ENCODE measurements around the gene CLDN20. TPM values are rescaled to one million over a fixed set of nuclear protein-coding genes. Genes with fewer than 3 reads are reported as not detected.

The CLDN20 gene
- total RNA-seq, 5 donors from 2014 or later (not counting 1 experiment from before 2014, with no cell fraction given): not detected

DNA sequence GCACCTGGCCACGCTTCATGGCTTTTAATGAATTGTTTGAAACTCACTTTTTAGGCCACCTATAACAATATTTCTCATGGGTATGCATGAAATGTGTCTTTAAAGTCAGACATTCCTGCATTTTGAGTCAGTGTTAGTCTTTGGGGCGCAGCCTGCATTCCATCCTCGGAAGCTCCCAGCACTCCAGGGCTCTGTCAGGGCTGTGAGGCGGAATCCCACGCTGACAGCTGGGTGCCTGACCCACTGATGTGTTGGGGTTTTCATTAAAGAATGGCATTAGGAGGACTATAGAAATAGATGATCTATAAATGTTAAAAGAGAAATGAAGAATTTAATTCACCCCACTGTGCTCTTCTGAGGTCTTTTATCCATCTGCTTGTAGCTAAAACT is 16.2 kb upstream of the CLDN20 start:
- H3K4me1 Mint-ChIP-seq: no peaks in the 10 kb centered on the region
- Histone ChIP-seq H3K27ac (ENCODE audit: low read length) (no peak overlapping the region), H3K27me3 (replicated peaks in 1 of 2; ENCODE audit: control insufficient read depth in 2 of 2, extremely low read depth in 1 of 2, insufficient read depth in 2 of 2, low read length in 1 of 2) (no peaks in the 10 kb centered on the region), H3K36me3 (ENCODE audit: control insufficient read depth in 2 of 2, extremely low read depth in 1 of 2, insufficient read depth in 1 of 2, low read length in 1 of 2) (peaks cover 0 to 6% of the 10 kb centered on the region in 2 donors), H3K9me3 (no peaks in the 10 kb centered on the region), H3K4me1 (ENCODE audit: control insufficient read depth in 1 of 2, extremely low read depth in 1 of 2, insufficient read depth in 2 of 2, low read length in 2 of 2) (no peaks in the 10 kb centered on the region), H3K4me3 (ENCODE audit: control insufficient read depth in 1 of 2, extremely low read depth in 1 of 2, low read length in 1 of 2) (no peak overlapping the region)
- H3K36me3 Mint-ChIP-seq: peaks cover 6% of the 10 kb centered on the region
- no peak for ATAC-seq (replicated peaks in 1 of 4)
- no peaks in the 10 kb centered on the region for H3K9me3 Mint-ChIP-seq
- POLR2A ChIA-PET: no interaction called here
- no peak overlapping the region for H3K4me3 Mint-ChIP-seq
- no peak for DNase-seq
- CTCF ChIA-PET: interaction anchor here in 1 of 2 donors (1.1 to 1.2 kb wide), 2 partner anchors 69 to 70 kb away, joined by 3 to 6 read pairs; no protein-coding TSS in a partner anchor
- WGBS (ENCODE audit: insufficient coverage): no CpG with 5 or more reads among the region's 5 CpGs
- no peaks in the 10 kb centered on the region for H3K27me3 Mint-ChIP-seq
- H3K27ac Mint-ChIP-seq: no peak overlapping the region

- peak overlapping the region in 1 of 2 donors; percentile 9 for H3K27ac Mint-ChIP-seq
- Histone ChIP-seq H3K4me3 (ENCODE audit: control insufficient read depth in 1 of 2, extremely low read depth in 1 of 2, low read length in 1 of 2) (no peak overlapping the region), H3K27ac (ENCODE audit: low read length) (no peak overlapping the region), H3K36me3 (ENCODE audit: control insufficient read depth in 2 of 2, extremely low read depth in 1 of 2, insufficient read depth in 1 of 2, low read length in 1 of 2) (peaks cover 0 to 10% of the 10 kb centered on the region in 2 donors), H3K4me1 (ENCODE audit: control insufficient read depth in 1 of 2, extremely low read depth in 1 of 2, insufficient read depth in 2 of 2, low read length in 2 of 2) (no peaks in the 10 kb centered on the region), H3K27me3 (replicated peaks in 1 of 2; ENCODE audit: control insufficient read depth in 2 of 2, extremely low read depth in 1 of 2, insufficient read depth in 2 of 2, low read length in 1 of 2) (no peaks in the 10 kb centered on the region), H3K9me3 (no peaks in the 10 kb centered on the region)
- H3K27me3 Mint-ChIP-seq: no peaks in the 10 kb centered on the region
- peaks cover 13% of the 10 kb centered on the region for H3K36me3 Mint-ChIP-seq
- 92% methylated on average over 23 of the region's 30 CpGs for WGBS (ENCODE audit: insufficient coverage)
- ChIA-PET CTCF (interaction anchor here in 1 of 2 donors (1.1 to 1.2 kb wide), 2 partner anchors 69 to 71 kb away, joined by 3 to 6 read pairs; no protein-coding TSS in a partner anchor), POLR2A (no interaction called here)
- ATAC-seq (replicated peaks in 1 of 4): no peak
- no peaks in the 10 kb centered on the region for H3K4me1 Mint-ChIP-seq
- H3K9me3 Mint-ChIP-seq: no peaks in the 10 kb centered on the region
- H3K4me3 Mint-ChIP-seq: no peak overlapping the region
- peak in 1 of 35 experiments; percentile 19 for DNase-seq
These were observed 15.5 kb upstream of the CLDN20 start for GRCh38 chr6:155248008-155249001.

- Histone ChIP-seq H3K4me1 (ENCODE audit: control insufficient read depth in 1 of 2, extremely low read depth in 1 of 2, insufficient read depth in 2 of 2, low read length in 2 of 2) (no peaks in the 10 kb centered on the region), H3K27me3 (replicated peaks in 1 of 2; ENCODE audit: control insufficient read depth in 2 of 2, extremely low read depth in 1 of 2, insufficient read depth in 2 of 2, low read length in 1 of 2) (no peaks in the 10 kb centered on the region), H3K9me3 (no peaks in the 10 kb centered on the region), H3K36me3 (ENCODE audit: control insufficient read depth in 2 of 2, extremely low read depth in 1 of 2, insufficient read depth in 1 of 2, low read length in 1 of 2) (peaks cover 2 to 27% of the 10 kb centered on the region in 2 donors), H3K4me3 (ENCODE audit: control insufficient read depth in 1 of 2, extremely low read depth in 1 of 2, low read length in 1 of 2) (no peak overlapping the region), H3K27ac (ENCODE audit: low read length) (no peak overlapping the region)
- Mint-ChIP-seq H3K27me3 (no peaks in the 10 kb centered on the region), H3K9me3 (no peaks in the 10 kb centered on the region), H3K36me3 (peaks cover 27% of the 10 kb centered on the region), H3K27ac (no peak overlapping the region), H3K4me3 (no peak overlapping the region), H3K4me1 (no peaks in the 10 kb centered on the region)
- ChIA-PET POLR2A (no interaction called here), CTCF (interaction anchor here (0.7 to 2.3 kb wide), 2 partner anchors 12 to 73 kb away, joined by 4 to 7 read pairs; no protein-coding TSS in a partner anchor)
- ATAC-seq (replicated peaks in 1 of 4): no peak
- 93% methylated on average over 8 of the region's 10 CpGs for WGBS (ENCODE audit: insufficient coverage)
- DNase-seq: no peak
These were observed 13.0 kb upstream of the CLDN20 start for GRCh38 chr6:155250701-155251381.

- ChIA-PET CTCF (no interaction called here), POLR2A (no interaction called here)
- Histone ChIP-seq H3K27ac (ENCODE audit: low read length) (no peak overlapping the region), H3K4me3 (ENCODE audit: control insufficient read depth in 1 of 2, extremely low read depth in 1 of 2, low read length in 1 of 2) (no peak overlapping the region), H3K9me3 (no peaks in the 10 kb centered on the region), H3K27me3 (replicated peaks in 1 of 2; ENCODE audit: control insufficient read depth in 2 of 2, extremely low read depth in 1 of 2, insufficient read depth in 2 of 2, low read length in 1 of 2) (no peaks in the 10 kb centered on the region), H3K4me1 (ENCODE audit: control insufficient read depth in 1 of 2, extremely low read depth in 1 of 2, insufficient read depth in 2 of 2, low read length in 2 of 2) (no peaks in the 10 kb centered on the region), H3K36me3 (ENCODE audit: control insufficient read depth in 2 of 2, extremely low read depth in 1 of 2, insufficient read depth in 1 of 2, low read length in 1 of 2) (peaks cover 3 to 40% of the 10 kb centered on the region in 2 donors)
- H3K27ac Mint-ChIP-seq: peak overlapping the region in 1 of 2 donors; percentile 8
- H3K9me3 Mint-ChIP-seq: no peaks in the 10 kb centered on the region
- H3K36me3 Mint-ChIP-seq: peaks cover 39% of the 10 kb centered on the region
- H3K4me3 Mint-ChIP-seq: no peak overlapping the region
- WGBS (ENCODE audit: insufficient coverage): 100% methylated on average over 5 of the region's 8 CpGs
- no peak for DNase-seq
- H3K4me1 Mint-ChIP-seq: no peaks in the 10 kb centered on the region
- H3K27me3 Mint-ChIP-seq: no peaks in the 10 kb centered on the region
- ATAC-seq (replicated peaks in 1 of 4): no peak
These were observed 11.2 kb upstream of the CLDN20 start for GRCh38 chr6:155252581-155252980.

- peaks cover 42% of the 10 kb centered on the region for H3K36me3 Mint-ChIP-seq
- no peak for ATAC-seq (replicated peaks in 1 of 4)
- H3K4me1 Mint-ChIP-seq: no peaks in the 10 kb centered on the region
- H3K27me3 Mint-ChIP-seq: no peaks in the 10 kb centered on the region
- Histone ChIP-seq H3K36me3 (ENCODE audit: control insufficient read depth in 2 of 2, extremely low read depth in 1 of 2, insufficient read depth in 1 of 2, low read length in 1 of 2) (peaks cover 3 to 47% of the 10 kb centered on the region in 2 donors), H3K27me3 (replicated peaks in 1 of 2; ENCODE audit: control insufficient read depth in 2 of 2, extremely low read depth in 1 of 2, insufficient read depth in 2 of 2, low read length in 1 of 2) (no peaks in the 10 kb centered on the region), H3K27ac (ENCODE audit: low read length) (no peak overlapping the region), H3K9me3 (no peaks in the 10 kb centered on the region), H3K4me1 (ENCODE audit: control insufficient read depth in 1 of 2, extremely low read depth in 1 of 2, insufficient read depth in 2 of 2, low read length in 2 of 2) (no peaks in the 10 kb centered on the region), H3K4me3 (ENCODE audit: control insufficient read depth in 1 of 2, extremely low read depth in 1 of 2, low read length in 1 of 2) (no peak overlapping the region)
- H3K4me3 Mint-ChIP-seq: no peak overlapping the region
- WGBS (ENCODE audit: insufficient coverage): no CpG with 5 or more reads among the region's 1 CpG
- no peaks in the 10 kb centered on the region for H3K9me3 Mint-ChIP-seq
- peak overlapping the region in 1 of 2 donors; percentile 48 for H3K27ac Mint-ChIP-seq
- ChIA-PET POLR2A (no interaction called here), CTCF (no interaction called here)
- DNase-seq: no peak
These were observed 10.5 kb upstream of the CLDN20 start for GRCh38 chr6:155253337-155253736.

GRCh38 chr6:155254139-155254538 is 9.7 kb upstream of the CLDN20 start:
- Histone ChIP-seq H3K27me3 (replicated peaks in 1 of 2; ENCODE audit: control insufficient read depth in 2 of 2, extremely low read depth in 1 of 2, insufficient read depth in 2 of 2, low read length in 1 of 2) (no peaks in the 10 kb centered on the region), H3K36me3 (ENCODE audit: control insufficient read depth in 2 of 2, extremely low read depth in 1 of 2, insufficient read depth in 1 of 2, low read length in 1 of 2) (peaks cover 3 to 54% of the 10 kb centered on the region in 2 donors), H3K27ac (ENCODE audit: low read length) (no peak overlapping the region), H3K4me3 (ENCODE audit: control insufficient read depth in 1 of 2, extremely low read depth in 1 of 2, low read length in 1 of 2) (no peak overlapping the region), H3K9me3 (no peaks in the 10 kb centered on the region), H3K4me1 (ENCODE audit: control insufficient read depth in 1 of 2, extremely low read depth in 1 of 2, insufficient read depth in 2 of 2, low read length in 2 of 2) (no peaks in the 10 kb centered on the region)
- DNase-seq (no peak), ATAC-seq (replicated peaks in 1 of 4) (no peak)
- ChIA-PET CTCF (no interaction called here), POLR2A (no interaction called here)
- Mint-ChIP-seq H3K27ac (no peak overlapping the region), H3K36me3 (peaks cover 42% of the 10 kb centered on the region), H3K4me1 (no peaks in the 10 kb centered on the region), H3K4me3 (no peak overlapping the region), H3K27me3 (no peaks in the 10 kb centered on the region), H3K9me3 (no peaks in the 10 kb centered on the region)
- WGBS (ENCODE audit: insufficient coverage): 100% methylated on average over 2 of the region's 10 CpGs
